DND-41 (cell line): Measurements from ENCODE around the gene CMSS1.

Source experiments
- CTCF ChIP-seq: IDR thresholded peaks from 2 replicates; pipeline ENCODE4 v1.5.1; 2012; ENCODE audit warnings: borderline replicate concordance, low read length, moderate library complexity, mild to moderate bottlenecking; ENCODE audit not compliant: poor library complexity, severe bottlenecking; ENCODE audit errors: extremely low read depth
- EZH2 ChIP-seq: IDR thresholded peaks from 3 replicates; pipeline ENCODE4 v1.6.1; 2012; ENCODE audit warnings: borderline replicate concordance, low read depth, mild to moderate bottlenecking, moderate library complexity, low read length, inconsistent platforms; ENCODE audit not compliant: severe bottlenecking

- TF ChIP-seq CTCF: no peak
- no peak for TF ChIP-seq EZH2
Observed at GRCh38 chr3:100230710-100231109, 413.0 kb downstream of the CMSS1 start.
